NCI-H1105 treated with DMSO at 0.1 percent for 48 hours (cell line): ENCODE data around the gene LINC00632.

ENCODE experiments used
- DNase-seq: peaks from one replicate; lab custom pipeline; 2025; lab: John Stamatoyannopoulos, UW

Gene LINC00632

GRCh38 chrX:140765043-140765784, 55.7 kb downstream of the LINC00632 start:
- DNase-seq, result no peak

- peak; percentile 35 for DNase-seq
Measured at GRCh38 chrX:140766024-140766611, 56.6 kb downstream of the LINC00632 start.

DNA sequence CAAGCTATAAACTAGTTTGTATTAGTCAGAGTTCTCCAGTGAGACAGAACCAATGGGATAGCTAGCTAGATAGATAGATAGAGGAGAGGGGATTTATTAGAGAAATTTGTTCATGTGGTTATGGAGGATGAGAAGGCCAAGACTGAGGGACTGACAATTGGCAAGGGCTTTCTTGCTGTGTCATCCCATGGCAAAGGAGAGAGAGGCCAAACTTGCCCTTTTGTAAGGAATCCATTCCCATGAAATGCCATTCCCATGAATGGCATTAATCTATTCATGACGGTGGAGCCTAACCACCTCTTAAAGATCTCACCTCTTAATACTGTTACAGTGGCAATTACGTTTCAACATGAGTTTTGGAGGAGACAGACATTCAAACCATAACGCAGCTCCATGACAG, 58.1 kb downstream of the LINC00632 start:
- DNase-seq, result no peak

- no peak for DNase-seq
Measured at GRCh38 chrX:140775211-140775610, 65.7 kb downstream of the LINC00632 start.

DNA sequence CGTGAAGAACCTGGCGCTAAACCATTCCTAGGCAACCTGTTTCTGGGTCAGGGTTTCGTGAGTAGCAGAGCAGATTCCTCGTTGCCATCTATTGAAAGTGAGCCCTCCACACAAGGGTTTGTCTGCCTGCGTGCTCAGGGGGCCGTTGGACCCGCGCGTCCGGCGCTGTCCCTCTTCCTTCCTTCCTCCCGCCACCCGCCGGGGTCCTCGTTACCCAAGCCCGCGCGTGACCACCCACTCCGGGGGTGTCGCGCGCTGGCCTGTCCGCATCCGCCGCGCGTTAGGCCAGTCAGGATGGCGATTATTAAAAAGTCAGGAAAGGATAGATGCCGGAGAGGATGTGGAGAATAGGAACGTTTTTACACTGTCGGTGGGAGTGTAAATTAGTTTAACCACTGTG, 66.8 kb downstream of the LINC00632 start:
- no peak for DNase-seq

DNA sequence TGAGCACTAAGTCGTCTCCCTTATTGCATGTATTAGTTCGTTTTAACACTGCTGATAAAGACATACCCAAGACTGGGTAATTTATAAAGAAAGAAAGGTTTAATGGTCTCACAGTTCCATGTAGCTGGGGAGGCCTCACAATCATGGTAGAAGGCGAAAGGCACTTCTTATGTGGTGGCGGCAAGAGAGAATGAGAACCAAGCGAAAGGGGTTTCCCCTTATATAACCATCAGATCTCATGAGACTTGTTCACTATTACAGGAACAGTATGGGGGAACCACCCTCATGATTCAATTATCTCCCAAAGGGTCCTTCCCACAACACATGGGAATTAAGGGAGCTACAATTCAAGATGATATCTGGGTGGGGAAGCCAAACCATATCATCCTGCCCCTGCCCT, 85.1 kb downstream of the LINC00632 start:
- DNase-seq, result no peak

- no peak for DNase-seq
Measured at GRCh38 chrX:140799216-140799615, 89.7 kb downstream of the LINC00632 start.

- DNase-seq, result no peak
Measured at GRCh38 chrX:140804292-140804691, 94.7 kb downstream of the LINC00632 start.

DNA sequence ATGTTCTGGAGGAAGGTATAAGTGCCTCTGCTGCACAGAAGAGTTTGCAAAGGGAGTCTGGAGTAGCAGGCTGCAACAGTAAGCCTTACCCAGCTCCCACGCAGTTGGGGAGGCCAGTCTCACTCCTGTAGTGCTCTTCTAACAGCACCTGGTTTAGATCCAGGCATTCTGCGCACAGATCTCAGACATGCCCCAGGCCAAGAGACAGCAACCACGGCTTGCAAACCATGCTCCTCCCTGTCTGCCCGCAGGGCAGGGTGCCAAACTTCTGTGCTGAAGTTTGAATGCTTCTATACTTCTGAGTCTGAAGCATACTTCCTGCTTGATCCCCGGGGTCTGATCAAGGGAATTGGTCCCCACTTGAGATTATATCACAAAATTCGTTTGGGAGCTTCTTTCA, 106.3 kb downstream of the LINC00632 start:
- DNase-seq, result no peak

- peak; percentile 6 for DNase-seq
Measured at GRCh38 chrX:140817943-140818342, 108.4 kb downstream of the LINC00632 start.

DNA sequence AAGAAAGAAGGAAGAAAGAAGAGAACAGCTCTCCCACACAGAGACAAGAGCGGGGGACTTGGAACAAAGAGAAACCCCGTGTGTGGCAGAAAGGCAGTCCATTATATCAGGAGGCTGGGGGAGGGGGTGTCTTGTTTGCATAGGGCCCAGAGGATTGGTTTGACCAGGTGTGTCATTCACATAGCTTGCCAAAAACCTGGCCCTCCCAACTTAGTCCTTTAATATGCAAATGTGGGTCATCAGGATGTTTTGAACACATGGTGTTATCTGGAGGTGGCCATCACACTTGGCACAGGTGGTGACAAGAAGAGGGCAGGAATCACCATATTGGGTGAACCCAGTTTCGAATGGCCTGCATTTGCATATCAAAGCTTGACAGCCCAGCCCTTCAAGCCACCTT, 111.7 kb downstream of the LINC00632 start:
- no peak for DNase-seq

DNA sequence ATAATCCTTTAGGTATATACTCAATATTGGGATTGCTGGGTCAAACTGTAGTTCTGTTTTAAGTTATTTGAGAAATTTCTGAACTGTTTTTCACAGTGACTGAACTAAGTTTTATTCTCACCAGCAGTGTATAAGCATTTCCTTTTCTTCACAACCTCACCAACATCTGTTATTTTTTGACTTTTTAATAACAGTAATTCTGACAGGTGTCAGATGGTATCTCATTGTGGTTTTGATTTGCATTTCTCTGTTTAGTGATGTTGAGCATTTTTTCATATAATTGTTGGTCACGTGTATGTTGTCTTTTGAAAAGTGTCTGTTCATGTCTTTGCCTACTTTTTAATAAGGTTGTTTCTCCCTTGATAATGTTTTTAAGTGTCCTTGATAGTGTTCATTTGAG, 112.6 kb downstream of the LINC00632 start:
- no peak for DNase-seq

DNA sequence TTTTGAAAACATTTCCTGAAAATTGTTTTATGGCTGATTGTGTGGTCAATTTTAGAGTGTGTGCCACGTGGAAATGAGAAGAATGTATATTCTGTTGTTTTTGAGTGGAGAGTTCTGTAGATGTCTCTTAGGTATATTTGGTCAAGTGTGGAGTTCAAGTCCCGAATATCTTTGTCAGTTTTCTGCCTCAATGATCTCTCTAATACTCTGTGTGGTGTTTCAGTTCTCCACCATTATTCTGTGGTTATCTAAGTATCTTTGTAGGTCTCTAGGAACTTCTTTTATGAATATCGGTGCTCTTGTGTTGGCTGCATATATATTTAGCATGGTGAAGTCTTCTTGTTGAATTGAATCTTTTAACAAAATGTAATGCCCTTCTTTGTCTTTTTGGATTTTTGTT, 113.3 kb downstream of the LINC00632 start:
- DNase-seq, result no peak

- DNase-seq, result no peak
Measured at GRCh38 chrX:140836874-140837273, 127.3 kb downstream of the LINC00632 start.
